Measurements from ENCODE around the gene KCNQ4.
A peak's percentile ranks its signal among the peaks of the same experiment; 100 is the strongest.

GRCh38 chr1:40774266-40774998 is 9.2 kb upstream of the KCNQ4 start:
- peak; percentile 60 to 77 (median 64) for TF ChIP-seq CTCF (IDR thresholded peaks at IDR 0.05)
- no peak for TF ChIP-seq POLR2A (IDR thresholded peaks at IDR 0.05)
